ENCODE measurements around the gene OR52H1. TPM values are rescaled to one million over a fixed set of nuclear protein-coding genes. Genes with fewer than 3 reads are reported as not detected.

OR52H1 gene
- total RNA-seq, 1 donor from 2014 or later: not detected

Other genes with a start within 250 kb of the OR52H1 start
- not detected for gene OR51B4, start 246.6 kb downstream of the OR52H1 start, total RNA-seq
- gene OR51B2, start 224.2 kb downstream of the OR52H1 start, total RNA-seq: 0.49 TPM
- gene OR51B5, start 205.0 kb downstream of the OR52H1 start, total RNA-seq: 0.74 TPM
- not detected for gene OR51B6, start 197.0 kb downstream of the OR52H1 start, total RNA-seq
- not detected for gene OR51M1, start 164.7 kb downstream of the OR52H1 start, total RNA-seq
- gene OR51Q1, start 126.4 kb downstream of the OR52H1 start, total RNA-seq: not detected
- gene OR51I1, start 107.0 kb downstream of the OR52H1 start, total RNA-seq: not detected
- gene OR51I2, start 99.2 kb downstream of the OR52H1 start, total RNA-seq: not detected
- gene OR52D1, start 59.9 kb downstream of the OR52H1 start, total RNA-seq: not detected
- under 0.01 TPM for gene UBQLN3, start 38.6 kb downstream of the OR52H1 start, total RNA-seq
- under 0.01 TPM for gene UBQLNL, start 31.8 kb downstream of the OR52H1 start, total RNA-seq
- gene OR52B6, start 32.3 kb upstream of the OR52H1 start, total RNA-seq: not detected
- 0.25 TPM for gene TRIM6, start 48.1 kb upstream of the OR52H1 start, total RNA-seq
- gene TRIM34, start 76.5 kb upstream of the OR52H1 start, total RNA-seq: 0.74 TPM
- 3.4 TPM for gene TRIM5, start 136.5 kb upstream of the OR52H1 start, total RNA-seq
- 10.6 TPM for gene TRIM22, start 141.2 kb upstream of the OR52H1 start, total RNA-seq
- not detected for gene OR56B1, start 187.9 kb upstream of the OR52H1 start, total RNA-seq
- 0.25 TPM for gene OR52N4, start 205.7 kb upstream of the OR52H1 start, total RNA-seq
- gene OR52N5, start 234.8 kb upstream of the OR52H1 start, total RNA-seq: under 0.01 TPM
- not detected for gene OR52N1, start 242.7 kb upstream of the OR52H1 start, total RNA-seq